Skeletal muscle satellite cell (primary cell): Measurements from ENCODE around the gene KRTAP6-2.

Source experiments
- H3K27me3 ChIP-seq: 2 replicates; pipeline ENCODE4 v1.7.0; 2013; ENCODE audit warnings: low read length; ENCODE audit not compliant: control insufficient read depth, insufficient read depth
- H3K36me3 ChIP-seq: 2 replicates; pipeline ENCODE4 v1.7.0; 2013; ENCODE audit warnings: mild to moderate bottlenecking, control low read depth, low read length; ENCODE audit not compliant: insufficient read depth
- H3K4me1 ChIP-seq: 2 replicates; pipeline ENCODE4 v1.7.0; 2013; ENCODE audit warnings: low read length; ENCODE audit not compliant: control insufficient read depth, insufficient read depth
- H3K4me2 ChIP-seq: 2 replicates; pipeline ENCODE4 v1.7.0; 2013; ENCODE audit warnings: mild to moderate bottlenecking, low read length
- H3K4me3 ChIP-seq: 2 replicates; pipeline ENCODE4 v1.7.0; 2013; ENCODE audit warnings: low read length
- H3K9ac ChIP-seq: 2 replicates; pipeline ENCODE4 v1.7.0; 2013; ENCODE audit warnings: mild to moderate bottlenecking, low read depth, low read length, moderate library complexity
- H3K9me3 ChIP-seq: replicated peaks from 2 replicates; pipeline ENCODE4 v1.7.0; 2013; ENCODE audit warnings: mild to moderate bottlenecking, control low read depth, low read length

The KRTAP6-2 gene

GRCh38 chr21:30615199-30615598, 16.5 kb upstream of the KRTAP6-2 start:
- no peak overlapping the region for H3K9ac ChIP-seq
- H3K4me1 ChIP-seq = no peaks in the 10 kb centered on the region
- peaks cover 9% of the 10 kb centered on the region for H3K9me3 ChIP-seq
- H3K4me3 ChIP-seq = no peak overlapping the region
- H3K4me2 ChIP-seq = no peak overlapping the region
- H3K27me3 ChIP-seq = no peaks in the 10 kb centered on the region
- no peaks in the 10 kb centered on the region for H3K36me3 ChIP-seq

GRCh38 chr21:30613836-30614235, 15.1 kb upstream of the KRTAP6-2 start, which contains the start of gene KRTAP6-1:
TSS of gene KRTAP6-1 (minus strand) at chr21:30613930. CDS start at chr21:30613904, 26 bp downstream.
- Histone ChIP-seq H3K27me3 (no peaks in the 10 kb centered on the region), H3K4me3 (no peak within 1 kb of the TSS), H3K9ac (no peak within 1 kb of the TSS), H3K36me3 (no peaks in the 10 kb centered on the region), H3K4me1 (no peaks in the 10 kb centered on the region), H3K9me3 (peaks cover 9% of the 10 kb centered on the region), H3K4me2 (no peak within 1 kb of the TSS)

GRCh38 chr21:30612132-30612531, 13.4 kb upstream of the KRTAP6-2 start:
- no peak overlapping the region for H3K4me2 ChIP-seq
- H3K9me3 ChIP-seq = peaks cover 9% of the 10 kb centered on the region

GRCh38 chr21:30605968-30606367, 7.3 kb upstream of the KRTAP6-2 start:
- Histone ChIP-seq H3K9me3 (peaks cover 4% of the 10 kb centered on the region), H3K27me3 (no peaks in the 10 kb centered on the region), H3K4me3 (no peak overlapping the region)

More at GRCh38 chr21:30612132-30612531, 13.4 kb upstream of the KRTAP6-2 start:
- Histone ChIP-seq H3K36me3 (no peaks in the 10 kb centered on the region), H3K9ac (no peak overlapping the region), H3K4me3 (no peak overlapping the region), H3K4me1 (no peaks in the 10 kb centered on the region), H3K27me3 (no peaks in the 10 kb centered on the region)

GRCh38 chr21:30600787-30601186, 2.1 kb upstream of the KRTAP6-2 start, which contains the start of gene KRTAP22-1:
TSS of gene KRTAP22-1 (plus strand) at chr21:30601087.
- H3K4me2 ChIP-seq = no peak within 1 kb of the TSS
- H3K27me3 ChIP-seq = no peaks in the 10 kb centered on the region
- H3K4me1 ChIP-seq = no peaks in the 10 kb centered on the region

More at GRCh38 chr21:30605968-30606367, 7.3 kb upstream of the KRTAP6-2 start:
- Histone ChIP-seq H3K4me1 (no peaks in the 10 kb centered on the region), H3K36me3 (no peaks in the 10 kb centered on the region), H3K4me2 (no peak overlapping the region), H3K9ac (no peak overlapping the region)

GRCh38 chr21:30592140-30592539, 6.6 kb downstream of the KRTAP6-2 start, which contains the start of gene KRTAP6-3:
TSS of gene KRTAP6-3 (plus strand) at chr21:30592440. CDS start at chr21:30592446, 6 bp downstream.
- no peak within 1 kb of the TSS for H3K4me3 ChIP-seq
- peaks cover 13% of the 10 kb centered on the region for H3K9me3 ChIP-seq
- no peaks in the 10 kb centered on the region for H3K36me3 ChIP-seq
- no peaks in the 10 kb centered on the region for H3K27me3 ChIP-seq
- H3K9ac ChIP-seq = no peak within 1 kb of the TSS
- H3K4me2 ChIP-seq = no peak within 1 kb of the TSS
- H3K4me1 ChIP-seq = no peaks in the 10 kb centered on the region

More at GRCh38 chr21:30600787-30601186, 2.1 kb upstream of the KRTAP6-2 start, which contains the start of gene KRTAP22-1:
- no peak within 1 kb of the TSS for H3K9ac ChIP-seq
- H3K4me3 ChIP-seq = no peak within 1 kb of the TSS
- no peaks in the 10 kb centered on the region for H3K36me3 ChIP-seq
- peaks cover 4% of the 10 kb centered on the region for H3K9me3 ChIP-seq

- H3K4me2 ChIP-seq = no peak within 1 kb of the TSS
- no peaks in the 10 kb centered on the region for H3K27me3 ChIP-seq
- peaks cover 13% of the 10 kb centered on the region for H3K9me3 ChIP-seq
These were observed 8.4 kb downstream of the KRTAP6-2 start, which contains the start of gene KRTAP22-2 for GRCh38 chr21:30590297-30590696. TSS of gene KRTAP22-2 (minus strand) at chr21:30590397.

GRCh38 chr21:30582870-30583269, 15.8 kb downstream of the KRTAP6-2 start:
- Histone ChIP-seq H3K4me2 (no peak overlapping the region), H3K4me3 (no peak overlapping the region), H3K36me3 (no peaks in the 10 kb centered on the region), H3K27me3 (no peaks in the 10 kb centered on the region), H3K9me3 (peaks cover 11% of the 10 kb centered on the region), H3K4me1 (no peaks in the 10 kb centered on the region), H3K9ac (no peak overlapping the region)

More at GRCh38 chr21:30590297-30590696, 8.4 kb downstream of the KRTAP6-2 start, which contains the start of gene KRTAP22-2:
- H3K36me3 ChIP-seq = no peaks in the 10 kb centered on the region
- H3K9ac ChIP-seq = no peak within 1 kb of the TSS
- H3K4me3 ChIP-seq = no peak within 1 kb of the TSS
- no peaks in the 10 kb centered on the region for H3K4me1 ChIP-seq

GRCh38 chr21:30580132-30580531, 18.6 kb downstream of the KRTAP6-2 start:
- no peak overlapping the region for H3K4me3 ChIP-seq
- H3K27me3 ChIP-seq = no peaks in the 10 kb centered on the region
- H3K4me1 ChIP-seq = no peaks in the 10 kb centered on the region
- no peak overlapping the region for H3K4me2 ChIP-seq
- H3K9ac ChIP-seq = no peak overlapping the region
- H3K36me3 ChIP-seq = no peaks in the 10 kb centered on the region
- H3K9me3 ChIP-seq = peaks cover 11% of the 10 kb centered on the region

- H3K9ac ChIP-seq = no peak overlapping the region
- no peak overlapping the region for H3K4me2 ChIP-seq
- no peaks in the 10 kb centered on the region for H3K27me3 ChIP-seq
- no peaks in the 10 kb centered on the region for H3K36me3 ChIP-seq
- H3K9me3 ChIP-seq = peaks cover 6% of the 10 kb centered on the region
- no peak overlapping the region for H3K4me3 ChIP-seq
- no peaks in the 10 kb centered on the region for H3K4me1 ChIP-seq
These were observed 19.4 kb downstream of the KRTAP6-2 start for GRCh38 chr21:30579346-30579745.

GRCh38 chr21:30577766-30578165, 20.9 kb downstream of the KRTAP6-2 start:
- Histone ChIP-seq H3K4me1 (no peaks in the 10 kb centered on the region), H3K4me2 (no peak overlapping the region), H3K27me3 (no peaks in the 10 kb centered on the region), H3K36me3 (no peaks in the 10 kb centered on the region), H3K9ac (no peak overlapping the region), H3K9me3 (peaks cover 4% of the 10 kb centered on the region), H3K4me3 (no peak overlapping the region)

- H3K27me3 ChIP-seq = no peaks in the 10 kb centered on the region
- H3K4me1 ChIP-seq = no peaks in the 10 kb centered on the region
- H3K9ac ChIP-seq = no peak overlapping the region
- no peak overlapping the region for H3K4me3 ChIP-seq
- peaks cover 16% of the 10 kb centered on the region for H3K9me3 ChIP-seq
- H3K4me2 ChIP-seq = no peak overlapping the region
- no peaks in the 10 kb centered on the region for H3K36me3 ChIP-seq
These were observed 31.1 kb downstream of the KRTAP6-2 start for GRCh38 chr21:30567617-30568016.
